GM21381 (cell line): Measurements from ENCODE around the gene KIAA1958.
A peak's percentile ranks its signal among the peaks of the same experiment; 100 is the strongest.

ENCODE experiments used
- ATAC-seq: cut with Tn5 transposase; IDR thresholded peaks from one replicate; pipeline ENCODE4 v1.9.1; 2021; ENCODE audit warnings: mild to moderate bottlenecking, moderate library complexity; ENCODE audit not compliant: unreplicated experiment

Gene KIAA1958

DNA sequence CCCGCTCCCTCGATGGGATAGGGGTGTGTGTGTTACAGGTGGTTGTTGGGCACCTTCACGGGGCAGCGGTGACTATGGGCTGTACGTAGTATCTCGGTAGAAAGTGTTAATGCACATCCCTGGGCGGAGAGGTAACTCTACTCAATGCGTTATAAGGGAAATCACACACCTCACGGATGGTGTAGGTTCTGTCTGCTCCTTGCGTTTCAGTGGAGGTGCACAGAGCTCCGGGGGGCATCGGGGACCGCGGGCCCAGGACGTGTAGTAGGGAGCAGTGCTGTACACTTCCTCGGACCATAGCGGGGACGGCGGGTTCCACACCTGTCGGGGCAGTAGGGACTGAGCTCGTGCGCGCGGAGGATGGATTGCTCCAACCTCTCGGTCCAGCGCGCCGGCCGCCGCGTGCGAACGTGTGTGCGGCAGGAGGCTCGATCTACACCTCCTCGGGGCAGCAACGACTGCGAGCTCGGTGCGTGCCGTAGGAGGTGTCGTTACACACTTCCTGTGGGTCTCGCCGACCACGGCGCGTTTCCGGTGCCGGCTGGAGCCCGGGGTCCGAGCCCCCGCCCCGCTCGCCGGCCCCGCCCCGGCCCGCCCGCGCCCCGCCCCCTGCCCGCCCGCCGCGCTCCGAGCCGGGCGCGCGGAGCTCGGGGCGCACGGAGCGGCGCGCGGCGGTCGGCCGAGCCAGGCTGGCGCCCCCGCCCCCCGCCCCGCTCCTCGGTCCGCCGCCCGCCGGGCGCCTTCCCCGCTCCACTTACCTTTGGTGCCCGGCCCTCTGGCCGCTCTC is at the start of gene KIAA1958:
Gene KIAA1958 (plus strand): TSS at position 607 of the 787 bp plus-strand sequence. CDS start 87,254 bp downstream, outside the sequence.
- ATAC-seq: peak; percentile 91

- no peak for ATAC-seq
Measured at GRCh38 chr9:112437406-112437805, 49.2 kb upstream of the KIAA1958 start.

DNA sequence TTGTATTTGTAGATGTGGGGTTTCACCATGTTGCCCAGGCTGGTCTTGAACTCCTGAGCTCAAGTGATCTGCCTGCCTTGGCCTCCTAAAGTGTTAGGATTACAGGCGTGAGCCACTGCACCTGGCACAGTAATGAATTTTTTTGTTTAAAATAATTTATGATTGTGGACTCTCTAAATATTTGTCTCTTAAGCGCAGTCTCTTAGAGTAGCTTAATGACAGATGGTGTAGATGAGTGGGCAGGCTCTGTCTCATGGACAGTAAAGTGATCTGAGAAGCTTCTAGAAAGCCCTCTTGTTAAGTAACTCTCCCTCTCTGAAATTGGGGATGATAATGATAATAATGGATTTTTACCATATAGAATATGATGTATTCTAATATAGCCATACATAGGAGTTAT is 47.5 kb upstream of the KIAA1958 start:
- ATAC-seq: no peak

GRCh38 chr9:112439825-112440224 is 46.8 kb upstream of the KIAA1958 start:
- ATAC-seq: no peak

GRCh38 chr9:112443200-112443599 is 43.4 kb upstream of the KIAA1958 start:
- ATAC-seq: no peak

GRCh38 chr9:112443636-112444035 is 43.0 kb upstream of the KIAA1958 start:
- ATAC-seq: no peak

DNA sequence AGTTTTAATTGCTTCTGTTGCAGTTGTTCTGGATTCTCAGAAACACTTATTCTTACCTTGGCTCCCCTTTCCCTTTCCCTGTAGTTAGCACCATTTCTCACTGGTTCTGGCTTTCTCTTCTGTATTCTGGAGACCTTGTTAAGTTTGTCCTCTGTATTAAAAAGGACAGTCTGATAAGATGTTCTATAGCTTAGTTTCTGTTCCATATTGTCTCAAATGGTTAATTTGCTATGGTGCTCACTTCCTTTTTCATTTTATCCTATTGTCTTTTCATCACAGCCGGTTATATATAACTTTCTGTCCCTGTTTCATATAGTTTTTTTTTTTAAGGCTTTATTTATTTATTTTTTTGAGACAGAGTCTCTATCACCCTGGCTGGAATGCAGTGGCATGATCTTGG is 41.4 kb upstream of the KIAA1958 start:
- ATAC-seq: no peak

DNA sequence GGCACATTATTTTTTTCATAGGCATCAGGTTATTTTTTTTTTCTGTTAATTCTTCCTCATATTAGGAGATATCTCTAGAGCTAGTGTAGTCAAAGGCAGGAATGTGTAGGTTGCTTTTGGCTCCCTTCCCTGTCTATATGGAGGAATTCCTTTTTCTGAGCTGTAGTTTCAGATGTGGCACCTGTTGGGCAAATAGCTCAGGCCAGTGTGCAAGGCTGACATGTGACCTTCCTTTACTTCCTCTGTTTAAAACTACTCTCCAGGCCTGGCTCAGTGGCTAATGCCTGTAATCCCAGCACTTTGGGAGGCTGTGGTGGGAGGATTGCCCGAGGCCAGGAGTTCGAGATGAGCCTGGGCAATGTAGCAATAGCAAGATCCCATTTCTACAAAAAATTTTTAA is 40.5 kb upstream of the KIAA1958 start:
- no peak for ATAC-seq

DNA sequence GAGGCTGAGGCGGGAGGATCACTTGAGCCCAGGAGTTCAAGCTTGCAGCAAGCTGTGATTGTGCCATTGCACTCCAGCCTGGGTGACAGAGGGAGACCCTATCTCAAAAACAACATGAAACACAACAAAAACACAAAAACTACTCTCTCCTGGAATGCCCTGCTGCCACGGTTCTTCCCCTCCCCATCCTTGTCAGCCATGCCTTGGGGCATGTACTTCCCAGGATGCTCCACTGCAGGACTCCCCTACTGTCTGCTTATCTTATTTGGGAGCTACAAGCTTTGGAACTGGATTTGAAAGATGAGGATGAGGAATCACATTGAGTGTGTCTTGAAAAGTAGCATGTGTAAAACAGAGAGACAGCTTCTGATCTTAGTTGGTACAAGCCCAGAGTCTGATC is 40.1 kb upstream of the KIAA1958 start:
- ATAC-seq: no peak

- no peak for ATAC-seq
Measured at GRCh38 chr9:112447283-112447761, 39.3 kb upstream of the KIAA1958 start.

GRCh38 chr9:112462855-112463254 is 23.8 kb upstream of the KIAA1958 start:
- no peak for ATAC-seq

GRCh38 chr9:112465352-112465751 is 21.3 kb upstream of the KIAA1958 start:
- no peak for ATAC-seq

DNA sequence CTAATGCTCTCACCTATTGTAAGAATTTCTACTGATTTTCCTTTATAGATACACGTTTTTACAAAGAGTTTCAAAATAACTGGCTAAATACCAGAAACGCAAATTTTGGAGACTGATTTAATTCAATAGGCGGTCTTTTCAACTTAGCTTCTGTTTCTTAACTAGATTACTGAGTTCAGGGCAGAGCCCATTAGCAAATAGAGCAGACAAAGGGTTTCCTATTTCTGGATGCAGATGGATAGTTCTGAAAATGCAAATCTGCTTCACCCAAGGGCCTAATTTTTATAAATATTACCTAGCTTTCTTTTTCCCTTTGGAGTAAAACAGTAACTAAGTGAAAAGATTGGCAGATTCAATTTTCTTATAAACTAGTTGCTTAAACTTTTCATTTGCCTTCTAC is 13.6 kb upstream of the KIAA1958 start:
- no peak for ATAC-seq

DNA sequence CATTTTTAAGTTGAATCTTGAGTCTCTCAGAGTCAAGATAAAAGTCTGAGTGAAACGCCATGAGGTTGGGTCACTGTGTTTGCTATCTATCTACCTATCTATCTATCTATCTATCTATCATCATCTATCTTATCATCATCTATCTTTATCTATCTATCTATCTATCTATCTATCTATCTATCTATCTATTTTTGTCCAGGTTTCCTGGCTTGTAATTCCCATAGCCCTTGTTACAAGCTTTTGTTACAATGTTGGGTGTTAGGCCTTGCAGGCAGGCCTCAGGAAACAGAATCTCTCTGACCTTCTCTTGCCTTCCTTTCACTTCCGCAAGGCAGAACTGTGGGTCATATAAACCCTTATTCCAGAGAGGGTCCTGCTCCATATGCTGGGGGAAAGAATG is 12.6 kb upstream of the KIAA1958 start:
- no peak for ATAC-seq

DNA sequence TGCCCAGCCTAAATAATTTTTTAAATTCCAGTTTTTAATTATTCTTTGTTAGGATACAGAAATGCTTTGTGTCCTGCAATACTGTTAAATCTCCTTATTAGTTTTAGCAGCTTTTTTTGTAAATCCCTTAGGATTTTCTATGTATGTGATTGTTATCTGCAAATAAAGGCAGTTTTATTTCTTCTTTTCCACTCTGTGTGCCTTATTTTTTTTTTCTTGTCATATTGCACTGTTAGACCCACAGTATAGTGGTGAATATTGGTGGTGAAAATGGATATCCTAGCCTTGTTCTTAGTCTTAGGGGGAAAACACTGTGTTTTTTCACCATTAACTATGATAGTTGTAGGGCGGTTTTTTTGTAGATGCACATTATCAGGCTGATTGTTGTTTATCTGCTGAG is 11.3 kb upstream of the KIAA1958 start:
- ATAC-seq: no peak

- ATAC-seq: no peak
Measured at GRCh38 chr9:112477330-112477729, 9.3 kb upstream of the KIAA1958 start.

- ATAC-seq: no peak
Measured at GRCh38 chr9:112479221-112479620, 7.4 kb upstream of the KIAA1958 start.

GRCh38 chr9:112484607-112485006 is 2.0 kb upstream of the KIAA1958 start:
- ATAC-seq: no peak

GRCh38 chr9:112485574-112485973 is 1.1 kb upstream of the KIAA1958 start:
- ATAC-seq: no peak

DNA sequence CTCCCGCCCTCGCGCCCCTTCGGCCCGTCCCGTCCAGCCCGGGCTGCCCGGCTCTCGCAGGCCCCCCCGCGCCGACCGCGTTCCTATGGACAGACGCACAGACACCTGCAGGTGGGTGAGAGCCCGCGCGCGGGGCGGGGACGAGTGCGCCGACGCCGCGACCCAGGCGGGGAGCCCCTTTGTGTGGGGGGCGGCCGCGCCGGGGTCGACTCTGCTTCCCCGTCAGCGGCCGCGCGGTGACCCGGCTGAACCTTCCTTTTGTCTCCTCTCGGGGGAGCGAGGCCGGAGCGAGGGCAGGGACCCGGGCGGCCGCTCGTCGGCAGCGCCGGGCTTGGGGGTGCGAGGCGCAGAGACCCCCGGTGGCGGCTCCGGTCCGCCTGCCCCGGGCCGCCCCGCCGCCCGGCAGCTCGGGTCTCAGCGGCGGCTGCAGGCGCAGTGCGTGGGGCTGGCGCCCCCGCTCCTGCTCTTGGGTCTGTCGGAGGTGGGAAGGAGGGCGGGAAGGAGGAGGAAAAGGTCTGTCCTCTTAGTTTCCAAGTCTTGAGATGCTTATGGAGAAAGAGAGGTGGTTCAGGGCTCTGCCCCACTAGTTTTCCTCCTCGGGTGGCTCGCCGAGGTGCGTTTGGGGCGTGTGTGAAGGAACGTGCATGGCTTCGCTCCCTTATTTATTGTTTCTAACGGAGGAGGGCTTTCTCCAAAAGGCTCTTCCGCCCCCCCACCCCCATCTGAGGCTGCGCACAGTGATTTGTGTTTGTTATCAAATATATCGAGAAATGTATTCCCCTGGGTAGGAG is 576 bp downstream of the KIAA1958 start:
- peak; percentile 33 for ATAC-seq

DNA sequence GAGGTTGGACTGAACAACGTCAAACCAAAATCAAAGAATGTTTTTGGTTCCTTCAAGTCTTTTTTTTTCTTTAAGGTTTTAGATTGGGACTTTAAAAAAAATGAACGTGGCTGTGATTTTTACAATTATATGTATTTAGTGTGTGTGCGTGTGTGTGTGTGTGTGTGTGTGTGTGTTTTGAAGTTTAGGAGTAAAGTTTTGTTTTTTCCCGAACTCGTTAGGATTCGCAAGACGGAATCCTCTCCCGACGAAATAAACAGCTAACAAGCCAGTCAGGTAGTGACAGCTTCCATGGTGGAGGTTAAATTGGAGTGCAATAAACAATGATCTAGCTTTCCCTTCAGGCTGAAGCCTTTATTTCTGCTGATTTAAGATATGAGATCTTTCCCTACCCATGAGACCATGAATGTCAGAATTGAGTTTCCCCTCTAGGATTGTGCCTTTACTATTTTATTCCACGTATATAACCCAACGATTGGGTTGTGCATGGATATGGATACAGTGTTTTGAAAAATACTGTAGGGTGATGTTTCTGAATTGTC is 1.2 kb downstream of the KIAA1958 start:
- ATAC-seq: no peak

GRCh38 chr9:112489039-112489546 is 2.5 kb downstream of the KIAA1958 start:
- ATAC-seq: no peak
